Keratinocyte (primary cell): Measurements from ENCODE around the gene OR2C3. TPM values are rescaled to one million over a fixed set of nuclear protein-coding genes. Genes with fewer than 3 reads are reported as not detected.

Experiments used
- DNase-seq: peaks from one replicate; pipeline ENCODE4 v3.0.0-alpha.2; 2011; ENCODE audit warnings: low read depth, missing footprints, low spot score
- FAIRE-seq: peaks from 2 replicates; lab custom pipeline; 2011; peaks lifted over from hg19 to GRCh38; lab: Jason Lieb, UNC
- H2AFZ ChIP-seq: 2 replicates; pipeline ENCODE4 v1.6.0; 2012; ENCODE audit warnings: low read length, control low read depth, inconsistent platforms; ENCODE audit not compliant: control insufficient read depth
- H3K27ac ChIP-seq: 2 replicates; pipeline ENCODE4 v1.5.1; 2011; ENCODE audit warnings: low read length; ENCODE audit not compliant: control insufficient read depth, insufficient read depth
- H3K27me3 ChIP-seq: 3 replicates; pipeline ENCODE4 v1.6.0; 2011; ENCODE audit warnings: low read length; ENCODE audit not compliant: control insufficient read depth, insufficient read depth; ENCODE audit errors: extremely low read depth
- H3K36me3 ChIP-seq, 2 experiments: 2 replicates in 1 of 2; 3 replicates in 1 of 2; pipeline ENCODE4 v1.5.1; 2011; ENCODE audit warnings: low read length in 2 of 2, mild to moderate bottlenecking in 1 of 2; ENCODE audit not compliant: control insufficient read depth in 2 of 2, insufficient read depth in 2 of 2; ENCODE audit errors: extremely low read depth in 1 of 2
- H3K4me1 ChIP-seq: 3 replicates; pipeline ENCODE4 v1.5.1; 2011; ENCODE audit warnings: low read length; ENCODE audit not compliant: control insufficient read depth, insufficient read depth; ENCODE audit errors: extremely low read depth
- H3K4me2 ChIP-seq: 3 replicates; pipeline ENCODE4 v1.6.0; 2011; ENCODE audit warnings: low read depth, low read length; ENCODE audit not compliant: control insufficient read depth, insufficient read depth; ENCODE audit errors: extremely low read depth
- H3K4me3 ChIP-seq, 3 experiments: fragments of 200-600 bp in 1 of 3; sonication (generic) in 1 of 3; 2 replicates in 2 of 3; 3 replicates in 1 of 3; pipeline ENCODE4 v1.5.1; 2011 to 2016; ENCODE audit warnings: low read length in 3 of 3, mild to moderate bottlenecking in 3 of 3, control low read depth in 2 of 3, inconsistent platforms in 1 of 3, low read depth in 1 of 3, mixed read lengths in 1 of 3, mixed run types in 1 of 3, moderate library complexity in 1 of 3; ENCODE audit not compliant: control insufficient read depth in 2 of 3, insufficient read depth in 2 of 3; ENCODE audit errors: extremely low read depth in 1 of 3
- H3K79me2 ChIP-seq: 2 replicates; pipeline ENCODE4 v1.6.0; 2012; ENCODE audit warnings: low read length; ENCODE audit not compliant: control insufficient read depth, insufficient read depth
- H3K9ac ChIP-seq: 3 replicates; pipeline ENCODE4 v1.6.0; 2011; ENCODE audit warnings: low read length; ENCODE audit not compliant: control insufficient read depth, insufficient read depth; ENCODE audit errors: extremely low read depth
- H3K9me1 ChIP-seq: 3 replicates; pipeline ENCODE4 v1.6.0; 2011; ENCODE audit warnings: low read length; ENCODE audit not compliant: control insufficient read depth, insufficient read depth; ENCODE audit errors: extremely low read depth
- H3K9me3 ChIP-seq: 2 replicates; pipeline ENCODE4 v1.5.1; 2012; ENCODE audit warnings: low read depth, low read length; ENCODE audit not compliant: control insufficient read depth
- H4K20me1 ChIP-seq: 3 replicates; pipeline ENCODE4 v1.6.0; 2011; ENCODE audit warnings: low read length; ENCODE audit not compliant: control insufficient read depth, insufficient read depth; ENCODE audit errors: extremely low read depth
- CTCF ChIP-seq, 3 experiments: IDR thresholded peaks in 1 of 3; conservative IDR thresholded peaks in 1 of 3; optimal IDR thresholded peaks in 1 of 3; 2 replicates in 2 of 3; 3 replicates in 1 of 3; pipeline versions ENCODE3 to v1.5.1; 2011; ENCODE audit warnings: low read length in 3 of 3, mild to moderate bottlenecking in 3 of 3, moderate library complexity in 2 of 3, control low read depth in 1 of 3, inconsistent platforms in 1 of 3; ENCODE audit not compliant: insufficient read depth in 2 of 3; ENCODE audit errors: extremely low read depth in 1 of 3
- EZH2 ChIP-seq: IDR thresholded peaks from one replicate; pipeline ENCODE4 v1.6.1; 2012; ENCODE audit warnings: inconsistent platforms, mild to moderate bottlenecking, low read length, moderate library complexity
- dilution Hi-C: fragments of 300-500 bp; cut with MboI; formaldehyde crosslinking; loops from one replicate; pipeline ENCODE4 v1.7.0; 2020; ENCODE audit warnings: low sequenced_read_pairs; ENCODE audit not compliant: extremely low pct_ligation_motif_present
- polyA plus RNA-seq, 5 experiments: library from polyadenylated mRNA; depleted of rRNA in 3 of 5; stranded (reverse) in 3 of 5; stranded (forward) in 1 of 5; unstranded in 1 of 5; fragments of >200 nt; gene quantifications; 1 replicate in 1 of 5; 2 replicates in 3 of 5; 3 replicates in 1 of 5; pipeline versions ENCODE4 v1.2.1 to v1.2.3, GENCODE V29; 2011 to 2012; ENCODE audit warnings: missing spikeins in 2 of 5, low read depth in 1 of 5, low replicate concordance in 1 of 5

Gene OR2C3
- polyA plus RNA-seq, 1 donor (not counting 4 experiments of a cell fraction or from before 2014, with no cell fraction given), result not detected

GRCh38 chr1:247576514-247576913 is 40.3 kb upstream of the OR2C3 start:
- H2AFZ ChIP-seq, result no peak overlapping the region
- no peak for TF ChIP-seq CTCF (optimal IDR thresholded peaks at IDR 0.05 in 1 of 3, IDR thresholded peaks at IDR 0.05 in 1 of 3, conservative IDR thresholded peaks at IDR 0.05 in 1 of 3; ENCODE audit: extremely low read depth in 1 of 3, insufficient read depth in 2 of 3, low read length in 3 of 3)
- no peak for TF ChIP-seq EZH2
- no peak overlapping the region for H3K4me3 ChIP-seq
- no peaks in the 10 kb centered on the region for H4K20me1 ChIP-seq
- H3K27ac ChIP-seq, result no peak overlapping the region
- no peaks in the 10 kb centered on the region for H3K9me3 ChIP-seq
- H3K4me2 ChIP-seq, result no peak overlapping the region
- no peak overlapping the region for H3K9ac ChIP-seq
- no peaks in the 10 kb centered on the region for H3K36me3 ChIP-seq
- H3K27me3 ChIP-seq, result no peaks in the 10 kb centered on the region
- FAIRE-seq (no peak), DNase-seq (no peak)
- H3K4me1 ChIP-seq, result no peaks in the 10 kb centered on the region
- H3K9me1 ChIP-seq, result no peaks in the 10 kb centered on the region
- dilution Hi-C loops, result no loop called here
- no peaks in the 10 kb centered on the region for H3K79me2 ChIP-seq

GRCh38 chr1:247574664-247575063 is 38.4 kb upstream of the OR2C3 start:
- Histone ChIP-seq H3K27ac (no peak overlapping the region), H3K4me2 (no peak overlapping the region), H4K20me1 (no peaks in the 10 kb centered on the region), H3K9ac (no peak overlapping the region), H3K27me3 (no peaks in the 10 kb centered on the region), H3K4me3 (no peak overlapping the region), H3K9me3 (no peaks in the 10 kb centered on the region), H3K36me3 (no peaks in the 10 kb centered on the region), H2AFZ (no peak overlapping the region), H3K79me2 (no peaks in the 10 kb centered on the region), H3K9me1 (no peaks in the 10 kb centered on the region), H3K4me1 (no peaks in the 10 kb centered on the region)
- FAIRE-seq (no peak), DNase-seq (no peak)
- no peak for TF ChIP-seq EZH2
- TF ChIP-seq CTCF (optimal IDR thresholded peaks at IDR 0.05 in 1 of 3, IDR thresholded peaks at IDR 0.05 in 1 of 3, conservative IDR thresholded peaks at IDR 0.05 in 1 of 3; ENCODE audit: extremely low read depth in 1 of 3, insufficient read depth in 2 of 3, low read length in 3 of 3), result no peak
- dilution Hi-C loops, result no loop called here
